ENCODE data around the gene RBFOX1. TPM values are rescaled to one million over a fixed set of nuclear protein-coding genes. Genes with fewer than 3 reads are reported as not detected.

Gene RBFOX1
- total and polyA plus RNA-seq, 2 donors (not counting 1 experiment from before 2014, with no cell fraction given), result not detected

GRCh38 chr16:7340938-7341337 is 8.3 kb downstream of the RBFOX1 start:
- TF ChIP-seq, protein P1, sequence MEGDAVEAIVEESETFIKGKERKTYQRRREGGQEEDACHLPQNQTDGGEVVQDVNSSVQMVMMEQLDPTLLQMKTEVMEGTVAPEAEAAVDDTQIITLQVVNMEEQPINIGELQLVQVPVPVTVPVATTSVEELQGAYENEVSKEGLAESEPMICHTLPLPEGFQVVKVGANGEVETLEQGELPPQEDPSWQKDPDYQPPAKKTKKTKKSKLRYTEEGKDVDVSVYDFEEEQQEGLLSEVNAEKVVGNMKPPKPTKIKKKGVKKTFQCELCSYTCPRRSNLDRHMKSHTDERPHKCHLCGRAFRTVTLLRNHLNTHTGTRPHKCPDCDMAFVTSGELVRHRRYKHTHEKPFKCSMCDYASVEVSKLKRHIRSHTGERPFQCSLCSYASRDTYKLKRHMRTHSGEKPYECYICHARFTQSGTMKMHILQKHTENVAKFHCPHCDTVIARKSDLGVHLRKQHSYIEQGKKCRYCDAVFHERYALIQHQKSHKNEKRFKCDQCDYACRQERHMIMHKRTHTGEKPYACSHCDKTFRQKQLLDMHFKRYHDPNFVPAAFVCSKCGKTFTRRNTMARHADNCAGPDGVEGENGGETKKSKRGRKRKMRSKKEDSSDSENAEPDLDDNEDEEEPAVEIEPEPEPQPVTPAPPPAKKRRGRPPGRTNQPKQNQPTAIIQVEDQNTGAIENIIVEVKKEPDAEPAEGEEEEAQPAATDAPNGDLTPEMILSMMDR (IDR thresholded peaks at IDR 0.05), result no peak
- no peak for TF ChIP-seq EZH2 (IDR thresholded peaks at IDR 0.05; ENCODE audit: borderline replicate concordance, insufficient read depth, low read depth, low read length, poor library complexity, severe bottlenecking)
- Histone ChIP-seq H3K4me2 (replicated peaks; ENCODE audit: low read depth, low read length, poor library complexity, severe bottlenecking) (no peak overlapping the region), H3K79me2 (ENCODE audit: control insufficient read depth, insufficient read depth, low read length) (no peaks in the 10 kb centered on the region), H3K4me3 (ENCODE audit: control extremely low read depth in 1 of 5, extremely low read depth in 1 of 5, insufficient read depth in 1 of 5, low read depth in 2 of 5, low read length in 4 of 5) (no peak overlapping the region), H3K27me3 (replicated peaks in 1 of 4; ENCODE audit: control extremely low read depth in 1 of 4, control insufficient read depth in 3 of 4, insufficient read depth in 4 of 4, low read length in 3 of 4) (no peaks in the 10 kb centered on the region), H3K36me3 (replicated peaks in 1 of 2; ENCODE audit: control extremely low read depth in 1 of 2, control insufficient read depth in 1 of 2, extremely low read depth in 1 of 2, insufficient read depth in 2 of 2, low read length in 1 of 2) (no peaks in the 10 kb centered on the region), H3K27ac (ENCODE audit: low read length in 2 of 2) (no peak overlapping the region), H3K9me3 (ENCODE audit: control extremely low read depth in 1 of 3, control insufficient read depth in 2 of 3, insufficient read depth in 1 of 3, low read length in 2 of 3) (peaks cover 0 to 16% (median 0%) of the 10 kb centered on the region in 3 donors), H3K9ac (ENCODE audit: low read length) (no peak overlapping the region), H4K20me1 (ENCODE audit: control insufficient read depth, insufficient read depth, low read length, poor library complexity, severe bottlenecking) (no peaks in the 10 kb centered on the region), H3K4me1 (ENCODE audit: control insufficient read depth in 2 of 2, insufficient read depth in 2 of 2, low read length in 2 of 2) (no peaks in the 10 kb centered on the region), H2AFZ (ENCODE audit: insufficient read depth, low read depth, low read length, poor library complexity, severe bottlenecking) (no peak overlapping the region)
- no peaks in the 10 kb centered on the region for H3K9me3 Mint-ChIP-seq (ENCODE audit: insufficient read depth)
- no peaks in the 10 kb centered on the region for H3K4me1 Mint-ChIP-seq
- no peak for ATAC-seq (ENCODE audit: low read depth)
- ChIA-PET POLR2A (no interaction called here), CTCF (no interaction called here)
- no peaks in the 10 kb centered on the region for H3K27me3 Mint-ChIP-seq
- 68% methylated on average over 3 of the region's 5 CpGs for WGBS (ENCODE audit: insufficient coverage)
- H3K4me3 Mint-ChIP-seq, result no peak overlapping the region
- intact Hi-C loops (cut with micrococcal nuclease), result no loop called here
- no peak overlapping the region for H3K27ac Mint-ChIP-seq
- no peak for DNase-seq

GRCh38 chr16:7342598-7342997 is 10.0 kb downstream of the RBFOX1 start:
- H3K9me3 ChIP-seq (ENCODE audit: control extremely low read depth in 1 of 3, control insufficient read depth in 2 of 3, insufficient read depth in 1 of 3, low read length in 2 of 3), result peaks cover 0 to 16% (median 0%) of the 10 kb centered on the region in 3 donors
- no peaks in the 10 kb centered on the region for H4K20me1 ChIP-seq (ENCODE audit: control insufficient read depth, insufficient read depth, low read length, poor library complexity, severe bottlenecking)
- Mint-ChIP-seq H3K4me3 (no peak overlapping the region), H3K27ac (no peak overlapping the region), H3K27me3 (no peaks in the 10 kb centered on the region), H3K4me1 (no peaks in the 10 kb centered on the region), H3K9me3 (ENCODE audit: insufficient read depth) (no peaks in the 10 kb centered on the region)
- DNase-seq (no peak), ATAC-seq (ENCODE audit: low read depth) (no peak)
- intact Hi-C loops (cut with micrococcal nuclease), result no loop called here
- H3K27me3 ChIP-seq (replicated peaks in 1 of 4; ENCODE audit: control extremely low read depth in 1 of 4, control insufficient read depth in 3 of 4, insufficient read depth in 4 of 4, low read length in 3 of 4), result no peaks in the 10 kb centered on the region
- no peak overlapping the region for H3K27ac ChIP-seq (ENCODE audit: low read length in 2 of 2)
- 93% methylated on average over 4 of the region's 4 CpGs for WGBS (ENCODE audit: insufficient coverage)
- ChIA-PET CTCF (no interaction called here), POLR2A (no interaction called here)
- H3K79me2 ChIP-seq (ENCODE audit: control insufficient read depth, insufficient read depth, low read length), result no peaks in the 10 kb centered on the region
- H3K4me2 ChIP-seq (replicated peaks; ENCODE audit: low read depth, low read length, poor library complexity, severe bottlenecking), result no peak overlapping the region
- H3K4me3 ChIP-seq (ENCODE audit: control extremely low read depth in 1 of 5, extremely low read depth in 1 of 5, insufficient read depth in 1 of 5, low read depth in 2 of 5, low read length in 4 of 5), result no peak overlapping the region
- no peak overlapping the region for H3K9ac ChIP-seq (ENCODE audit: low read length)
- TF ChIP-seq, protein P1 (IDR thresholded peaks at IDR 0.05), result no peak
- TF ChIP-seq EZH2 (IDR thresholded peaks at IDR 0.05; ENCODE audit: borderline replicate concordance, insufficient read depth, low read depth, low read length, poor library complexity, severe bottlenecking), result no peak
- no peaks in the 10 kb centered on the region for H3K4me1 ChIP-seq (ENCODE audit: control insufficient read depth in 2 of 2, insufficient read depth in 2 of 2, low read length in 2 of 2)
- no peaks in the 10 kb centered on the region for H3K36me3 ChIP-seq (replicated peaks in 1 of 2; ENCODE audit: control extremely low read depth in 1 of 2, control insufficient read depth in 1 of 2, extremely low read depth in 1 of 2, insufficient read depth in 2 of 2, low read length in 1 of 2)
- no peak overlapping the region for H2AFZ ChIP-seq (ENCODE audit: insufficient read depth, low read depth, low read length, poor library complexity, severe bottlenecking)
